Lower lobe of right lung (tissue), 2 donors: Measurements from ENCODE around the gene SLC7A5. TPM values are rescaled to one million over a fixed set of nuclear protein-coding genes. Genes with fewer than 3 reads are reported as not detected.

Source experiments
- ATAC-seq, 2 donors: fragments of 200-7000 bp; cut with Tn5 transposase; one replicate each; pipeline ENCODE4 v1.9.1; 2020 to 2022; ENCODE audit warnings: mild to moderate bottlenecking in 2 of 2, moderate library complexity in 2 of 2
- DNase-seq: peaks from one replicate; pipeline ENCODE4 v3.0.0-alpha.2; 2020
- H3K27ac ChIP-seq: fragments of 200-600 bp; one replicate; pipeline ENCODE4 v1.8.0; 2022
- H3K27me3 ChIP-seq: fragments of 200-600 bp; one replicate; pipeline ENCODE4 v1.8.0; 2022; ENCODE audit warnings: low read depth
- H3K36me3 ChIP-seq: fragments of 200-600 bp; one replicate; pipeline ENCODE4 v1.8.0; 2022; ENCODE audit warnings: mild to moderate bottlenecking
- H3K4me1 ChIP-seq: fragments of 200-600 bp; one replicate; pipeline ENCODE4 v1.8.0; 2022
- H3K4me3 ChIP-seq: fragments of 200-600 bp; one replicate; pipeline ENCODE4 v1.8.0; 2022; ENCODE audit warnings: mild to moderate bottlenecking
- H3K9me3 ChIP-seq: fragments of 200-600 bp; one replicate; pipeline ENCODE4 v1.8.0; 2022
- intact Hi-C: fragments of 100-400 bp; cut with DNase I; formaldehyde crosslinking; loops from one replicate; pipeline ENCODE4 v1.11.0; 2022
- total RNA-seq: library from RNA; stranded (reverse); fragmentation: NEBNext Ultra II Directional; extraction: Animal tissue kit (Norgen Biotek cat#: 25700); gene quantifications from one replicate; pipeline ENCODE4 v1.2.1, GENCODE V29; 2021
- TF ChIP-seq, protein P1 (sequence below): fragments of 200-600 bp; IDR thresholded peaks from one replicate; pipeline ENCODE4 v1.8.0; 2022; ENCODE audit warnings: antibody characterized with exemption, mild to moderate bottlenecking
- donor health status: DM: no; HTN: yes; CAD: no; lungs with severe emphysema.

SLC7A5 gene
- total RNA-seq, 1 donor from 2014 or later, result 10.7 TPM

- intact Hi-C loops, result no loop called here
- TF ChIP-seq, protein P1, sequence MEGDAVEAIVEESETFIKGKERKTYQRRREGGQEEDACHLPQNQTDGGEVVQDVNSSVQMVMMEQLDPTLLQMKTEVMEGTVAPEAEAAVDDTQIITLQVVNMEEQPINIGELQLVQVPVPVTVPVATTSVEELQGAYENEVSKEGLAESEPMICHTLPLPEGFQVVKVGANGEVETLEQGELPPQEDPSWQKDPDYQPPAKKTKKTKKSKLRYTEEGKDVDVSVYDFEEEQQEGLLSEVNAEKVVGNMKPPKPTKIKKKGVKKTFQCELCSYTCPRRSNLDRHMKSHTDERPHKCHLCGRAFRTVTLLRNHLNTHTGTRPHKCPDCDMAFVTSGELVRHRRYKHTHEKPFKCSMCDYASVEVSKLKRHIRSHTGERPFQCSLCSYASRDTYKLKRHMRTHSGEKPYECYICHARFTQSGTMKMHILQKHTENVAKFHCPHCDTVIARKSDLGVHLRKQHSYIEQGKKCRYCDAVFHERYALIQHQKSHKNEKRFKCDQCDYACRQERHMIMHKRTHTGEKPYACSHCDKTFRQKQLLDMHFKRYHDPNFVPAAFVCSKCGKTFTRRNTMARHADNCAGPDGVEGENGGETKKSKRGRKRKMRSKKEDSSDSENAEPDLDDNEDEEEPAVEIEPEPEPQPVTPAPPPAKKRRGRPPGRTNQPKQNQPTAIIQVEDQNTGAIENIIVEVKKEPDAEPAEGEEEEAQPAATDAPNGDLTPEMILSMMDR, result no peak
- DNase-seq (no peak), ATAC-seq (no peak)
- Histone ChIP-seq H3K27me3 (no peaks in the 10 kb centered on the region), H3K4me3 (no peak overlapping the region), H3K27ac (no peak overlapping the region), H3K9me3 (no peaks in the 10 kb centered on the region), H3K4me1 (no peaks in the 10 kb centered on the region), H3K36me3 (peaks cover 56% of the 10 kb centered on the region)
Observed at GRCh38 chr16:87834668-87835473, 34.4 kb downstream of the SLC7A5 start.

DNA sequence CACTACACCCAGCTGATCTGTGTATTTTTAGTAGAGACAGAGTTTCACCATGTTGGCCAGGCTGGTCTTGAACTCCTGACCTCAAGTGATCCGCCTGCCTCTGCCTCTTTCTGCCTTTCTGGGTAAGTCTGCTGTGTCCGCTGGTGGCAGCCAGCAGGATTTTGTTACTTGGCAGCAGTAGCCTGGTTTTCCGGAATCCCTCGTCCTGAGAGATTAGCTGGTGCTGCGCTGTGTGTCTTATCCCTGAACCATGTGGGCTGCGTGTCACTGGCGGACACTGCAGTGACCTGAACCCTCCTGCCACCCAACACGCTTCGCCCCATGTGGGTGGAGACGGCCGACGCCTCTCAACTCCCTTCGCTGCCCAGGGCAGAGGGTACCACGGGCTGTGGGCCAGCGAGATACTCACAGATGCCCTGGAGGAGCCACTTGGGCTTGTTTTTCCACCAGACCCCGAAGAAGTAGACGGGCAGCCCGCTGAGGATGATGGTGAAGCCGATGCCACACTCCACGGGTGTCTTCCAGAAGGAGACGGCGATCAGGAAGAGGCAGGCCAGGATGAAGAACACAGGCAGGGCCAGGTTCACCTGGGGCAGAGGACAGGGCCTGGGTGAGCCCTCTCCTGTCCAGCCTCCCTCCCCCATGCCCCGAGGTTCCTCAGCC lies 35.2 kb downstream of the SLC7A5 start:
- H3K27me3 ChIP-seq, result no peaks in the 10 kb centered on the region
- H3K4me3 ChIP-seq, result no peak overlapping the region
- no peaks in the 10 kb centered on the region for H3K9me3 ChIP-seq
- intact Hi-C loops, result no loop called here
- H3K4me1 ChIP-seq, result no peaks in the 10 kb centered on the region
- no peak overlapping the region for H3K27ac ChIP-seq
- ATAC-seq (no peak), DNase-seq (no peak)
- TF ChIP-seq, protein P1, result no peak
- peaks cover 50% of the 10 kb centered on the region for H3K36me3 ChIP-seq

DNA sequence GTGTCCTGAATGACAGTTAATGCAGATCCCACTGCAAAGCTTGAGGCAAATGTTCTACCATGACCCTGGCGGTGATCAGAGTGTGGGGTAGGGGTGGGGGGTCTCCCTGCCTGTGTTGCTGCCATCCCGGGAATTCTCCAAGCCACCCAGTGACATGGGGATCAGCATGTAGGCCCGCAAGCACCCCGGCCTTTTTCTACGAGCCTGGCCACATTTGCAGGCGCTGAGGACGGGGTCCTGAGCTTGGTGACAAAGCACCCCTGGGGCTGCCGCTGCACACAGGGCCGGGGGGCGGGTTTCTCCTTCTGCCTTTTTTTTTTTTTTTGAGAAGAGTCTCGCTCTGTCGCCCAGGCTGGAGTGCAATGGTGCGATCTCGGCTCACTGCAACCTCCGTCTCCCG lies 35.8 kb downstream of the SLC7A5 start:
- ATAC-seq, result no peak
- DNase-seq, result no peak
- Histone ChIP-seq H3K9me3 (no peaks in the 10 kb centered on the region), H3K4me1 (no peaks in the 10 kb centered on the region), H3K27me3 (no peaks in the 10 kb centered on the region), H3K27ac (no peak overlapping the region), H3K4me3 (no peak overlapping the region), H3K36me3 (peaks cover 44% of the 10 kb centered on the region)
- TF ChIP-seq, protein P1, result no peak
- intact Hi-C loops, result no loop called here

DNA sequence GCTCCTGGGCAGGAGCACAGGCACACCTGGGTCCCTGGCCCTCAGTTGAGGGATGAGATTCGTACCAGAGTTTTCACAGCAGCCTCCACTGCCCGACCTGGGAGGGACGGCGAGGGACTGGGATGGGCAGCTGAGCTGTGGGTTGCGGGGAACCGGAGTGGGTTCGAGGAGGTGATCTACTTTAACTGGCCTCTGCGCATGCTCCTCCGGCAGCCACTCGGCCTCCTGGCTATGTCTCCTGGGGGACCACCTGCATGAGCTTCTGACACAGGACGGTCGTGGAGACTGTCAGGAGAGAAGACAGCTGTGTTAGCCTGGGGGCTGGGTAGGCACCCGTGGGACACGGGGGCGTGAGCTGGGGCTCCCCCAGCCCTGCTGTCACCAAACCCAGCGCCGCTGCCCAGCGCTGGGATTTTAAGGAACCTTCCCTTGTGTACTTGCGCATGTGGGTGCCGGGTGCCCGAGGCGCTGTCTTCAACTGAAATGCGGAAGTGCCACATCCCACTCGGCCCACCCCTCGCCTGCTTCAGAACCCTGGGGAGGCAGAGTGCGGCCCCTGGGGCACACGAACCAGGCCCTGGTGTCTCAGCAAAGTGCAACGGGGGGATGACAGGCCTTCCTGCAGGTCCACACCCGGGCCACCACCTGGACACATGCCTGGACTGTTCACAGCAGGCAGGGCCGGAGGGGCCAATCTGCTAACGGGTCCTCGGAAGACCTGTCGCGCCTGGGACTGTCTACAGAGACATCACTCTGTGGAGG lies 36.4 kb downstream of the SLC7A5 start:
- ATAC-seq, result no peak
- Histone ChIP-seq H3K27me3 (no peaks in the 10 kb centered on the region), H3K36me3 (peaks cover 39% of the 10 kb centered on the region), H3K9me3 (no peaks in the 10 kb centered on the region), H3K27ac (no peak overlapping the region), H3K4me1 (no peaks in the 10 kb centered on the region), H3K4me3 (no peak overlapping the region)
- no peak for DNase-seq
- intact Hi-C loops, result no loop called here
- TF ChIP-seq, protein P1, result no peak

DNA sequence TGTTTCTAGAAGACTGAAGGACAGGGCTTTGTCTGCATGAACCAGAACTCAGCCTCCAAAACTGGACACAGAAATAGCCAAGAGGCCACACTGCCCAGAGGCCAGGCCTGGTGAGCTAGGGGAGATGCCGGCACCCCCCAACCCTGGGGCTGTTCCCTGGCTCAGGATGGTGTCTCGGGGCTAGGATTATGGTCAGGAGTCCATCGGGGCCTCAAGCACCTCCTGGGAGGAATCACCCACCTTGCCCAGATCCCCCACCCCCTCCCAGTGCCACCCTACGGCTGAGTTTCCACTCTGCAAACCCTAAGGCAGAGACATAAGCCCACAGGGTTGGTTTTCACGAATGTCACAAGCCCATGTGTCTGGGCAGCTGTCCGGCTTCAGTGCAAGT lies 37.2 kb downstream of the SLC7A5 start:
- ATAC-seq, result no peak
- TF ChIP-seq, protein P1, result no peak
- no peaks in the 10 kb centered on the region for H3K27me3 ChIP-seq
- intact Hi-C loops, result no loop called here
- no peaks in the 10 kb centered on the region for H3K9me3 ChIP-seq
- no peak for DNase-seq
- H3K27ac ChIP-seq, result no peak overlapping the region
- H3K4me3 ChIP-seq, result no peak overlapping the region
- no peaks in the 10 kb centered on the region for H3K4me1 ChIP-seq
- peaks cover 31% of the 10 kb centered on the region for H3K36me3 ChIP-seq
